Non-pigmented ciliary epithelial cell (primary cell): ENCODE measurements around the gene KANK4.

ENCODE experiments used
- DNase-seq: peaks from one replicate; pipeline ENCODE4 v3.0.0-alpha.2; 2010; ENCODE audit warnings: low read depth

KANK4 gene

DNA sequence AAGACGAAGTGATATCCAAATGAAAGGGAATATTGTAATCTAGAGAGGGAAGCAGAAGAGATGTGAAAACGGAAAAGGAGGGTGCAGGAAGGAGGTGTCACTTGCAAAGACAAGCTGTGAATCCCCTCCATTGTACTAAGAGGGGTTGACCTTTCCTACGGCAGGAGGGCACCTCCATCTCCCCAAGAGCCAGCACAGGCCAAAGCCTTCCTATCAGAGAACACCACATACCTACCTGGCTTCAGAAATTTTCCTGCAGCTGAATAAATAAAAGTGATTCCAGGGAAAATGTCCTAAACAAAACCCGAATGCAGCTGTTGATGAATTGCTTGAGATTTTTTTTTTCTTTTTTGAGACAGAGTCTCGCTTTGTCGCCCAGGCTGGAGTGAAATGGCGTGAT, 14.3 kb downstream of the KANK4 start:
- DNase-seq, result no peak

- no peak for DNase-seq
Measured at GRCh38 chr1:62304515-62304914, 14.7 kb downstream of the KANK4 start.

- DNase-seq, result no peak
Measured at GRCh38 chr1:62301726-62302390, 17.4 kb downstream of the KANK4 start.

GRCh38 chr1:62299426-62300200, 19.6 kb downstream of the KANK4 start:
- DNase-seq, result no peak

- peak; percentile 18 for DNase-seq
Measured at GRCh38 chr1:62295921-62296491, 23.2 kb downstream of the KANK4 start.

DNA sequence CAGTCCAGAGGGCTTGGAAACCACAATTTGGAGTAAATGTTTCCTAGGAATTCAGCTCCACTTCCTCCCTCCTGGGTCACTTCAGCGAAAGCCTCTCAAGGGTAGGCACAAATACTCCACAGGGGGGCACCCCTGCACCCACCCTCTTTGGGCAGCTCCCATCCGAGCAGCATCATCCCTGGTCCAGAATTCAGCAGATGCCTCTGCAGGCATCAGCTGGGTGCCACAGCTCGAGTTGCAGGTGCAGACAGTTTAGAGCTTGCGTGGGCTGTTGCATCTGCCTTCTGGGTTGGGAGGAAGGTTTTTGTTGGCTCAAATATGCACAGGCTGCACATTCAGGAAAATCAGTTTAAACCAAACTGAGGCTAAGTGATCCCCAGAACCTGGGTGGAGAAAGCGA, 25.0 kb downstream of the KANK4 start:
- DNase-seq, result no peak

DNA sequence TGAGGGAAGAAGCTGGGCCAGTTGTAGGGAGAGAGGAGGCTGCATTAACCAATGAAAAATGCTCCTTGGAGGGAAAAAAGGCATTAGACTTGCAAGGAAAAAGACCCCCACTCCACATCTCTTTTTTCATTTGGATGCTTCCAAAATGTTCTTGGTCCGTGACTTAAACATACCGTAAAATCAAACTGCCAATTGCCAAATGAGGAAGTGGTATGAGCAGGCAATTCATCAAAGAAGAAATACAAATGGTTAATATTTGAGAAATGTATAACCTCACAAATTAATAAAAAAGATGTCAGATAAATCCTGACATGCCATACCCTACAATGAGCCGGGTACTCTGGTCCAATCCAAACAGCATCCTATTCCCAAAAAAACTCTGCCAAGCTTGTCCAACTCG, 30.6 kb downstream of the KANK4 start:
- DNase-seq, result no peak

- DNase-seq, result no peak
Measured at GRCh38 chr1:62288224-62288623, 31.0 kb downstream of the KANK4 start.

DNA sequence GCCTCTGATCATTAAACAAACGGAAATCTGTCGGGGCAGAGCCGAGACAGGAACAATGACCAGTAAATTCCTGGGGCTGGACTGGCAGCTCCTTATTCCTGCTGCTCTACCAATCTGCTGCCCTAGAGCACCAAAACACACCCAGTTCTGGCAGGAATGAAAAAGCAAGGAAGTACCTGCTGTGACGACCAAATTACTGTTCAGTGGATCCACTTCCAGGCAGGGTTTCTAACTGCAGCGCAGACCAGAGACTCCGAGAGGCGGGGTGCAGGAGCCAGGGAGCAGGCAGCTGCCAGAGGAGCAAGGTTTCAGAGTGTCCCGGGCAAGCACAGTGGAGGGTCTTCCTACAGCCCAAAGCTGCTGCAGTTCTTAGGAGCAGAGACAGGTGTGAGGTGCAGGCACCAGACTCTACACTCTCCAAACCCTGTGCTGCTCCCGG, 32.4 kb downstream of the KANK4 start:
- DNase-seq, result no peak

DNA sequence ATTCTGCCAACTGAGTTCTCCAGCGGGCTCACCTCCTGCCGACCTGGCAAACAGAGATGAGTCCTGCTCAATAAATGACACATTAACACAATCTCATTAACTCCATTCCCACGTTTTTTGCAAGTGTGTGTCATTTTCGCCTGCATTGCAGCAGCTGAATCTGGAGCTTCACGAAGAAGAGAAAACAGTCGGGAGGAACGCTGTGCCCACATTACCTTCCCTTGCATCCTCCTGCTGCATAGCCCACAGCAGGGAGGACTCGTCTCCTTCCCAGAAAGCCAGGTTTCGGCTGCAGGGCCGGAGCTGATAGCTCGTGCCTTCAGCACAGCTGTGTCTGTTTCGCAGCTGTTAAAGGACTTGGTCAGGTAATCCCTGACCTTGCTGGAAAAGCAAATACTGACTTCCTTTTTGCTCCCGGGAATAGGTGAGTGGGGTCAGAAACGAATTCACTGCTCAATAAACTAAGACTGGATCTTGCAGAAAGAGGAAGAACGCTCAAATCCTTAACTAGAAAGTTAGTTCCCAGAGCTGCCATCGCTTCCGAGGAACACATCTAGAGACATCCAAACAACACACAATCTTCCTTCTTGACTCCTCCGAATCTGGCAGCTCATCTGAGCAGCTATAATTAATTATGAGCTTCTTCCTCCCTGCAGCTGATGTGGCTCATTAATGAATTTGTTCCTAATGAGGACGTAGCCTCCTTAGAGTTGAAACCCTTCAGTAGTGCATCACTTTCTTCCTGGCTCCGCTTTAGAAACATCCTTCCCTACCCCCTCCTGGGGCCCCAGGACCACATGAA, 33.0 kb downstream of the KANK4 start:
- DNase-seq, result no peak

- no peak for DNase-seq
Measured at GRCh38 chr1:62285440-62285839, 33.8 kb downstream of the KANK4 start.

- no peak for DNase-seq
Measured at GRCh38 chr1:62283986-62284385, 35.2 kb downstream of the KANK4 start.

DNA sequence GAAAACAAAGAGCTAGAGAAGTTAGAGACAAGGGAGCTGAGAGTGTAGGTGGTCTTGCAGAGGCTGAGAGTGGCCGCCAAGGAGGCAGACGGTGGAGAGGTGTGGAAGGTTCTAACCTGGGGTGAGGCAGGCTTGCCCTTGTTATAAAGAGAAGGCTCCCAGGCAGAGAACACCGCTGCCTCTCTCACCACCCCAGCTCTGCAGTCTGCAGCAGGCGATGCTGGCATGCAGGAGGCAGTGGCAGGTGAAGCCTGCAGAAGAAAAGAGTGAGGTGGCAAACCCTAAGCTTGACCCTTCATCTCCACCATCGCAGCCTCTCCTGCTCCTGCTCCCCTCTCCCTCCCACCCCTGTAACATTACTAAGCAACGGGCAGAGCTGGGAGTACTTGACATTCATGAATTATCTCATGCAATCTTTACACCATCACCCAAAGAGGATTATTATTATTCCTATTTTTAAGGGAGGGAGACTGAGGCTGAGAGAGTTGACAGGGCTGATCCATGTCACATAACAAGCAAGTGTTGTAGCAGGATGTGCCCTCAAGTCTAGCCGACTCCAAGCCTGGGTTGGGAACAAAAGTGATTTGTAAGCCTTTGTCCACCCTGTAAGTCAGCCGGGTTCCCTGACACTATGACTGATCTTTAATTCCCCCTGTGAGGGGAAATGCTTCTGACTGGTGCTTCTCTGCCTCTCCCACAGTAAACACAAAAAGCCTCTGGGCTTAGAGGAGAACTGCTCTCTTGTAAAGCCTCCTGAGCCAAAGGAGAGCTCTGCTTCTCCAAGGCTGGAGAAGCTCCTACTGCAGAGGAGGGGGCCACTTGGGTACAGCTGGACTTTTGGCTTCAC, 36.1 kb downstream of the KANK4 start:
- no peak for DNase-seq

DNA sequence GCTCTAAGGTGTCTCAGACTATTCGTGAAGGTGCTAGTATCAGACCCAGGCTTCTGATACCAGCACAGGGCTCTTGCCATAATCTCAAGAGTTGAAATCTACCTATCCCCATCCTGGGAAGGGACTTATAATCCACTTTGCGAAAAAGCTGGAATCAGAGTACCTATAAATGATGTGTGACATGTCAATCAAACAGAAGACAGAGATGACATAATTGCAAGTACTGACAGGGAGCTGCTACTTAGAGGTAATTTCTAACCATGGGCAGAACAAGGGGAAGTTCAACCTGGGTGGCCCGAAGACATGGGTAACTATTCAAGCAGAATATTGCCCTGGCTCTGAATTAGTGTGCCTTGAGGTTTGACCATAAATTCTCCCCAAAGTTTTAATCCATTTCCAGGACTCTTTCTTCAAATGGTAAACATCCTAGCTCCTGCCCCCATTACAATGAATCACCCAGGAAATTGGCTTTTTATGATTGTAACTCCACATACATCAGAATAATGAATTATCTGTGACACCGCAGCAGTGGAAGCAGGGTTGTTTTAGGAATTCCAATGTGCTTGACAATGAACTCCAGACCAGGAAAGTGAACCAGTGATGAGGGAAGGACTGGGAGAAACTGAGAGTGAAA, 37.2 kb downstream of the KANK4 start:
- no peak for DNase-seq

- no peak for DNase-seq
Measured at GRCh38 chr1:62280960-62281465, 38.2 kb downstream of the KANK4 start.

GRCh38 chr1:62280150-62280549, 39.1 kb downstream of the KANK4 start:
- DNase-seq, result no peak

DNA sequence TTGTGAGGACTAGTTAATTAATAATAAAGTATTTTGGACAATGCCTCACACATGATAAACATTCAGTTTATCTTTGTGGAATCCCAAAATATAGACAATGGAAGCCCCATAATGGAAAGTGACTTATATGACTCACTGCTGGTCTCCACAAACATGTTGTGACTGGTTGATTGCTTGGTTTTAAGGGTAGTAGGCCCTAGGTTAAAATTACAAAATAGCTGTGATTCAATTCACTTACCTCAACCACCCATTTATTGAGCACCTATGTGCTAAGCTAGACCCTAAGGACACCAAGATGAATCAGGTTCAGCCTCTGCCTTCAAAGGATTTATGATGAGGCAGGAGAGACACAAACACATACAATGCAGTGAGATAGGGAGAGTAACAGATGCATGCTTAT, 42.4 kb downstream of the KANK4 start:
- DNase-seq, result no peak

DNA sequence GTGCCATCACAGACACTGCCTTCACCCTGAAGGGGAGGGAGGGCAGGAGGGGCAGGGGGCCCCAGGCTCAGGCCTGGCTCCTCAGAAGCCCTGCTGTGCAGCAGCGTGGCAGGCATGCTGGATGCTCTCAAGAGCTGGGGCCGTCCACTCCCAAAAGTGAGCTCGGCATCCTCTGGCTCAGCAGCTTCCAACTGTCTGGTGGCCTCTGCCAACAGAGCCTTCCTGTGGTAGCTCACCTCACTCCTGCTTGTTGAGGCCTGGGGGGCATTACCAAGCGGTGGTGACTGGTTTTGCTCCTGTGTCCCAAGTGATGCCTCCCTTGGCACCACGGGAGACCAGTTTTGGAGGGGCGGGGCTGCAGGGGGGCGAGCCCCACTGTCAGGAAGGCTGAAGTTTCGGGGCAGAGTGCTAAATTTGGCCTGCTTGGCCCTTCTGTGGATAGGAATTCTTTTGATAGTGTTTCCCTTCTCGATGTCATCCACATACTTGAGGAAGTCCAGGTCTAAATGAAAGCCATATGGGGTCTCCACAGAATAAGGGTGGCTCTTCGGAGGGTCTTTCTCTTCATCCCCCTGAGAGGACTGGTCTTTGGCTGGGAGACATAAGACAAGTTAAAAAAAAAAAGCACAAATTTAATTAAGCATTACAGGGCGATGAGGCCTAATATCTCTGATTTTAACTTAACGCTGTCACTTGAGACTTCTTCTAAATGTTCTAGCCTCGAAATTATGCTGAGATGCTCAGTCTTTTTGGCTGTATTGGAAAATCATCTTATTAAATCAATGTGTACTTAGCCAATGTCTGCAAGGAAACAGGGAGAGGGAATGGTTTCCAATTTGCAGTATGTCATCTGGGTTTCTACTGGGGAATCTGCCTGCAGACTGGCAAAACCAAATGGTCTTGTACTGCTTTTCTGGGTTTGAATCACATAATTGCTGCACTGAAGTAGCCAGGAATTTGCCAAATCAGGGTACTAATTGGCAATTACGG, 44.4 kb downstream of the KANK4 start:
- no peak for DNase-seq

GRCh38 chr1:62273953-62274352, 45.3 kb downstream of the KANK4 start:
- DNase-seq, result no peak
